C4-2B (cell line): ENCODE measurements around the gene CNPY3.

Experiments
- ZFX ChIP-seq: fragments of 450-650 bp; IDR thresholded peaks from 2 replicates; pipeline ENCODE4 v1.6.1; 2017
- TF ChIP-seq, protein P1 (sequence below): fragments of 450-650 bp; conservative IDR thresholded peaks from 2 replicates; pipeline ENCODE4 v1.5.1; 2017; ENCODE audit warnings: mild to moderate bottlenecking

DNA sequence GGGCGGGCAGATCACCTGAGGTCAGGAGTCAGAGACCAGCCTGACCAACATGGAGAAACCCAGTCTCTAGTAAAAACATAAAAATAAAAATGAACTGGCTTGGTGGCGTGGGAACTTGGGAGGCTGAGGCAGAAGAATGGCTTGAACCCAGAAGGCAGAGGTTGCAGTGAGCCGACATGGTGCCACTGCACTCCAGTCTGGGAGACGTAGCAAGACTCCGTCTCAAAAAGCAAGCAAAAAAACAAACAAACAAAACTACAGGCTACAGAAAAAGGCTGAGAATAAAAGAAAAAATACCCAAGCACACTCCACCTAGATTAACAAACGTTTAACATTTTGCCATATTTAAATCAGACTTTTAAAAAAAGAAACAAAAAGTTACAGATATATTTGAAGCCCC, 7.5 kb upstream of the CNPY3 start:
- TF ChIP-seq, protein P1, sequence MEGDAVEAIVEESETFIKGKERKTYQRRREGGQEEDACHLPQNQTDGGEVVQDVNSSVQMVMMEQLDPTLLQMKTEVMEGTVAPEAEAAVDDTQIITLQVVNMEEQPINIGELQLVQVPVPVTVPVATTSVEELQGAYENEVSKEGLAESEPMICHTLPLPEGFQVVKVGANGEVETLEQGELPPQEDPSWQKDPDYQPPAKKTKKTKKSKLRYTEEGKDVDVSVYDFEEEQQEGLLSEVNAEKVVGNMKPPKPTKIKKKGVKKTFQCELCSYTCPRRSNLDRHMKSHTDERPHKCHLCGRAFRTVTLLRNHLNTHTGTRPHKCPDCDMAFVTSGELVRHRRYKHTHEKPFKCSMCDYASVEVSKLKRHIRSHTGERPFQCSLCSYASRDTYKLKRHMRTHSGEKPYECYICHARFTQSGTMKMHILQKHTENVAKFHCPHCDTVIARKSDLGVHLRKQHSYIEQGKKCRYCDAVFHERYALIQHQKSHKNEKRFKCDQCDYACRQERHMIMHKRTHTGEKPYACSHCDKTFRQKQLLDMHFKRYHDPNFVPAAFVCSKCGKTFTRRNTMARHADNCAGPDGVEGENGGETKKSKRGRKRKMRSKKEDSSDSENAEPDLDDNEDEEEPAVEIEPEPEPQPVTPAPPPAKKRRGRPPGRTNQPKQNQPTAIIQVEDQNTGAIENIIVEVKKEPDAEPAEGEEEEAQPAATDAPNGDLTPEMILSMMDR: no peak
- no peak for TF ChIP-seq ZFX
